GM23248 (cell line): ENCODE measurements around the gene CACNG1. TPM values are rescaled to one million over a fixed set of nuclear protein-coding genes. Genes with fewer than 3 reads are reported as not detected.

Experiments
- DNase-seq: peaks from one replicate; pipeline ENCODE4 v3.0.0-alpha.2; 2015
- H2AFZ ChIP-seq: fragments of 200-600 bp; sonication (generic); 2 replicates; pipeline ENCODE4 v1.6.1; 2016; ENCODE audit warnings: antibody characterized with exemption
- H3F3A ChIP-seq: fragments of 200-600 bp; sonication (generic); 2 replicates; pipeline ENCODE4 v1.6.1; 2016; ENCODE audit warnings: mild to moderate bottlenecking, antibody characterized with exemption, mixed run types; ENCODE audit not compliant: insufficient read depth
- H3K27ac ChIP-seq: fragments of 200-600 bp; sonication (generic); 2 replicates; pipeline ENCODE4 v1.5.1; 2016; ENCODE audit warnings: mild to moderate bottlenecking
- H3K27me3 ChIP-seq: fragments of 200-600 bp; sonication (generic); replicated peaks from 2 replicates; pipeline ENCODE4 v1.6.1; 2016; ENCODE audit warnings: mild to moderate bottlenecking; ENCODE audit not compliant: insufficient read depth
- H3K36me3 ChIP-seq: fragments of 200-600 bp; sonication (generic); 2 replicates; pipeline ENCODE4 v1.6.1; 2016; ENCODE audit warnings: low read depth, mild to moderate bottlenecking
- H3K4me1 ChIP-seq: fragments of 200-600 bp; sonication (generic); 2 replicates; pipeline ENCODE4 v1.6.1; 2016; ENCODE audit warnings: mild to moderate bottlenecking; ENCODE audit not compliant: insufficient read depth
- H3K4me2 ChIP-seq: fragments of 200-600 bp; sonication (generic); one replicate; pipeline ENCODE4 v1.6.1; 2016; ENCODE audit warnings: mild to moderate bottlenecking; ENCODE audit not compliant: unreplicated experiment
- H3K4me3 ChIP-seq: fragments of 200-600 bp; sonication (generic); 2 replicates; pipeline ENCODE4 v1.5.1; 2016; ENCODE audit warnings: mild to moderate bottlenecking
- H3K79me2 ChIP-seq: fragments of 200-600 bp; sonication (generic); 2 replicates; pipeline ENCODE4 v1.6.1; 2016; ENCODE audit warnings: mild to moderate bottlenecking; ENCODE audit not compliant: insufficient read depth
- H3K9ac ChIP-seq: fragments of 200-600 bp; sonication (generic); 2 replicates; pipeline ENCODE4 v1.6.1; 2016; ENCODE audit warnings: mild to moderate bottlenecking
- H3K9me2 ChIP-seq: fragments of 200-600 bp; sonication (generic); 2 replicates; pipeline ENCODE4 v1.6.1; 2016; ENCODE audit warnings: mixed run types, mild to moderate bottlenecking, moderate library complexity; ENCODE audit not compliant: insufficient read depth
- H3K9me3 ChIP-seq: fragments of 200-600 bp; sonication (generic); one replicate; pipeline ENCODE4 v1.6.1; 2017; ENCODE audit warnings: low read depth
- H4K20me1 ChIP-seq: fragments of 200-600 bp; sonication (generic); 2 replicates; pipeline ENCODE4 v1.6.0; 2016; ENCODE audit not compliant: insufficient read depth
- EZH2 ChIP-seq: fragments of 200-600 bp; sonication (generic); IDR thresholded peaks from 2 replicates; pipeline ENCODE4 v1.6.1; 2018; ENCODE audit warnings: antibody characterized with exemption, mild to moderate bottlenecking; ENCODE audit not compliant: insufficient read depth, poor library complexity, severe bottlenecking
- EZH2phosphoT487 ChIP-seq: fragments of 200-600 bp; sonication (generic); IDR thresholded peaks from 2 replicates; pipeline ENCODE4 v1.6.1; 2018; ENCODE audit warnings: antibody characterized with exemption, moderate library complexity, mild to moderate bottlenecking, low read depth; ENCODE audit not compliant: insufficient read depth
- WGBS, 2 experiments: methylation state at CpG; one replicate each; pipeline ENCODE4 v1.1.6; 2015 to 2017; ENCODE audit warnings: low lambda C conversion rate in 2 of 2, low coverage in 1 of 2; ENCODE audit errors: missing lambda C conversion rate in 2 of 2; 5-methylcytosine and 5-hydroxymethylcytosine counted together
- in situ Hi-C: fragments of 300-500 bp; cut with MboI; formaldehyde crosslinking; loops from 2 replicates; pipeline ENCODE4 v1.15.0; 2020
- polyA plus RNA-seq: library from polyadenylated mRNA; unstranded; fragments of >200 nt; fragmentation: Nextera tagmentation; extraction: Ambion mirVana; gene quantifications from 2 replicates; pipeline ENCODE4 v1.2.1, GENCODE V29; 2016
- total RNA-seq: library from RNA; depleted of rRNA; stranded (reverse); fragments of >200 nt; shearing (Covaris generic); gene quantifications from 2 replicates; pipeline ENCODE4 v1.2.3, GENCODE V29; 2014

Gene CACNG1
- total and polyA plus RNA-seq, 2 experiments from 2014 or later = not detected

DNA sequence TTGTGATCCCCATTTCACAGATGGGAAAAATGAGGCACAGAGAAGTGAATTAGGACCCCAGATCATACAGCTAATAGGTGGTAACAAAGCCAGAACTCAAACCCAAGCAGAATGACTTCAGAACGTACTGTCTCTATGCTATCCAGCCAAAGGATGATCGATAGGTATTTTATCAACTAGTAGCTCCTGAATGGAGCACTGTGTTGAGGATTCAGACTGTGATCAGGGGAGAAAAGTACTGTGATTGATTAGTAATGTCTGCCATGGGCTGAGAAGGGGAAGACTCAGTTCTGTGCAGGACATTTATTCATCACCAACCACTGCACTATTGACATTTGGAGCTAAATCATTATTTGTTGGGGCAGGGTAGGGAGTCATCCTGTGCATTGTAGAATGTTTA lies 41.1 kb upstream of the CACNG1 start:
- H3K4me3 ChIP-seq = no peak overlapping the region
- H3K36me3 ChIP-seq = no peaks in the 10 kb centered on the region
- H3K27me3 ChIP-seq = peaks cover 62% of the 10 kb centered on the region
- no peaks in the 10 kb centered on the region for H3K79me2 ChIP-seq
- DNase-seq = no peak
- no peak overlapping the region for H3K9ac ChIP-seq
- H2AFZ ChIP-seq = no peak overlapping the region
- no peaks in the 10 kb centered on the region for H3K9me2 ChIP-seq
- H3K4me2 ChIP-seq = no peak overlapping the region
- H3K9me3 ChIP-seq = no peaks in the 10 kb centered on the region
- in situ Hi-C loops = no loop called here
- no peak for TF ChIP-seq EZH2phosphoT487
- no peak for TF ChIP-seq EZH2
- H3K4me1 ChIP-seq = no peaks in the 10 kb centered on the region
- no peaks in the 10 kb centered on the region for H4K20me1 ChIP-seq
- H3K27ac ChIP-seq = no peak overlapping the region
- WGBS, 2 experiments = 39 to 59% methylated on average over 2 of the region's 2 CpGs
- no peaks in the 10 kb centered on the region for H3F3A ChIP-seq

DNA sequence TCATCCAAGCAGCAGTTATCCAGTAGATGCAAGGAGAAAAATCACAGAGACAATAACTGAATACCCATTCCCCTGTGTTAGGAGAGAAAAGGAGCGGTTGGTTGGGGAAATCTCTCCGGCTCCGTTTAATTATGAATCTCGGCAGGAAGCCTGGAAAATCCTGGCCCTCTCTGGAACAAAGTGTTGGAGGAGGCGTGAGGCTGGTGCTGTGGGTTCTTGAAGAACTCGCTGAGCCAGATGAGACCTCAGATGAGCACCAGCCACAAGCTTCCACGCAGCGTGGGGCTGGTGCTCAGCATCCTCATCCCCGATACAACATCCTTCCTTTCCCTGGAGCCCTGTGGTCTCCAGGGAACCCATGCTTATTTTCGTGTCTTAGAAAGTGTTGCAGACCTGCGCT lies 40.2 kb upstream of the CACNG1 start:
- H3K27ac ChIP-seq = no peak overlapping the region
- no peaks in the 10 kb centered on the region for H3K9me2 ChIP-seq
- H3K4me3 ChIP-seq = no peak overlapping the region
- H3K36me3 ChIP-seq = no peaks in the 10 kb centered on the region
- no peak for DNase-seq
- no peak overlapping the region for H3K9ac ChIP-seq
- no peaks in the 10 kb centered on the region for H4K20me1 ChIP-seq
- H3K27me3 ChIP-seq = peaks cover 69% of the 10 kb centered on the region
- no peaks in the 10 kb centered on the region for H3K9me3 ChIP-seq
- no peaks in the 10 kb centered on the region for H3K4me1 ChIP-seq
- no peaks in the 10 kb centered on the region for H3F3A ChIP-seq
- in situ Hi-C loops = no loop called here
- WGBS, 2 experiments = 34 to 40% methylated on average over 11 of the region's 11 CpGs
- H3K79me2 ChIP-seq = no peaks in the 10 kb centered on the region
- TF ChIP-seq EZH2 (no peak), EZH2phosphoT487 (no peak)
- no peak overlapping the region for H2AFZ ChIP-seq
- no peak overlapping the region for H3K4me2 ChIP-seq

DNA sequence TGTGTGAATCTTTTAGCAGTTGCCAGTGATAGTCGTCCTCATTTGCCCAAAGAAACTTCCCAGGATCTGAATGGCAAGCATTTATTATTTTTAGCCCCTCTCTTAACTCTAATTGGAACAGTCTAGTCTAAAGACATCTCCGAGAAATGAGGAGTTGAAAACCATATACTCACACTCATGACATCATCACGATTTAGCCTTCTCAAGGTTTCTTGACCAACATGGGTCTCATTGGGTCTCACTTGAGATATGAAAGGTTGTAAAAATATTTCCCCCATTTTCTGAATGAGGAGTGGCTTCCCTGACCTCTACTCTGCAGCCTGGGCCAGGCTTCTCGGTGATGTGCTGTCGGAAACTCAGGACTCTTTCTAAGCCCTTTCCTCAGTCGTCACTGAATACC lies 37.1 kb upstream of the CACNG1 start:
- no peak for TF ChIP-seq EZH2
- TF ChIP-seq EZH2phosphoT487 = no peak
- Histone ChIP-seq H3K79me2 (no peaks in the 10 kb centered on the region), H3K4me3 (no peak overlapping the region), H3F3A (no peaks in the 10 kb centered on the region), H3K9ac (no peak overlapping the region), H3K36me3 (no peaks in the 10 kb centered on the region), H3K9me2 (no peaks in the 10 kb centered on the region), H3K4me2 (no peak overlapping the region), H4K20me1 (no peaks in the 10 kb centered on the region), H3K9me3 (no peaks in the 10 kb centered on the region), H3K4me1 (no peaks in the 10 kb centered on the region), H3K27me3 (peaks cover 64% of the 10 kb centered on the region), H3K27ac (no peak overlapping the region), H2AFZ (no peak overlapping the region)
- DNase-seq = no peak
- WGBS, 2 experiments = 49 to 50% methylated on average over 6 of the region's 6 CpGs
- in situ Hi-C loops = no loop called here

DNA sequence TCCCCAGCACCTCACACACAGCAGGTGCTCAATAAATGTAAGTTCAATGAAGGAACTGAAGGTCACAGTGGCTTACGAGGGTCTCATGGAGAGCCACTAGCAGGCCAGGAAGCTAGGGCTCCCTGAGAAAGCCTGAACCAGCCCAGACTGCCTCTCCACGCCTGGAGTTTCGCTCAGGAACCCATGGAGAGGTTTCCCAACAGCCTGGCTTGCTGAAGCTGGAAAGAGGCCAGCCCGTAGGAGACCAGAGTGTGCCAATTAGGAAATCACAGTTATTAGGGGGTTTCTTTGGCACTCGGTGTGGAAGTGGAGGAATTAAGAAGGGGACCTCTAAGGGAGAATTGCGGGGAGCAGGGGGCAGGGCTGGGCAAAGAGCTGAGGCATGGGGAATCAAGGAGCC lies 36.3 kb upstream of the CACNG1 start:
- Histone ChIP-seq H3K27me3 (peaks cover 58% of the 10 kb centered on the region), H3K27ac (no peak overlapping the region), H3K4me3 (no peak overlapping the region), H3K9ac (no peak overlapping the region), H3K4me1 (no peaks in the 10 kb centered on the region), H3K9me2 (no peaks in the 10 kb centered on the region), H3K36me3 (no peaks in the 10 kb centered on the region), H3K79me2 (no peaks in the 10 kb centered on the region), H4K20me1 (no peaks in the 10 kb centered on the region), H3K4me2 (no peak overlapping the region), H2AFZ (no peak overlapping the region), H3K9me3 (no peaks in the 10 kb centered on the region), H3F3A (no peaks in the 10 kb centered on the region)
- DNase-seq = no peak
- in situ Hi-C loops = no loop called here
- WGBS, 2 experiments = 29 to 39% methylated on average over 6 of the region's 6 CpGs
- TF ChIP-seq EZH2 (no peak), EZH2phosphoT487 (no peak)
